Ascending aorta (tissue), 2 donors: ENCODE measurements around the gene EIF4G3. TPM values are rescaled to one million over a fixed set of nuclear protein-coding genes. Genes with fewer than 3 reads are reported as not detected.

Source experiments
- DNase-seq, 2 donors: peaks; one replicate each; pipeline ENCODE4 v3.0.0-alpha.2; 2019; ENCODE audit warnings: low spot score in 2 of 2
- H3K27ac ChIP-seq, 2 donors: fragments of 200-600 bp; sonication (generic); one replicate each; pipeline ENCODE4 v1.5.1; 2016 to 2017; ENCODE audit warnings: mild to moderate bottlenecking in 1 of 2
- H3K27me3 ChIP-seq: fragments of 200-600 bp; sonication (generic); one replicate; pipeline ENCODE4 v1.5.1; 2017
- H3K36me3 ChIP-seq, 2 donors: fragments of 200-600 bp; sonication (generic); one replicate each; pipeline ENCODE4 v1.5.1; 2016
- H3K4me1 ChIP-seq, 2 donors: fragments of 200-600 bp; sonication (generic); one replicate each; pipeline ENCODE4 v1.5.1; 2016 to 2017; ENCODE audit warnings: mild to moderate bottlenecking in 1 of 2
- H3K4me3 ChIP-seq, 2 donors: fragments of 200-600 bp; sonication (generic); one replicate each; pipeline ENCODE4 v1.5.1; 2016 to 2017; ENCODE audit warnings: mild to moderate bottlenecking in 1 of 2
- H3K9me3 ChIP-seq, 2 donors: fragments of 200-600 bp; sonication (generic); one replicate each; pipeline ENCODE4 v1.5.1; 2016
- intact Hi-C: fragments of 100-400 bp; cut with DNase I; formaldehyde crosslinking; loops from one replicate; pipeline ENCODE4 v1.15.1; 2023
- total RNA-seq: library from RNA; depleted of rRNA; stranded (reverse); fragments of >200 nt; gene quantifications from one replicate; pipeline ENCODE4 v1.1.0, GENCODE V29; 2016
- TF ChIP-seq, protein P1 (sequence below), 3 experiments: fragments of 200-600 bp in 2 of 3; fragments of 450-650 bp in 1 of 3; sonication (generic) in 2 of 3; IDR thresholded peaks; one replicate each; pipeline ENCODE4 v1.5.1; 2016 to 2019; ENCODE audit warnings: antibody characterized with exemption in 3 of 3, mild to moderate bottlenecking in 1 of 3, moderate library complexity in 1 of 3

The EIF4G3 gene
- total RNA-seq, 1 donor from 2014 or later = 33.7 TPM

DNA sequence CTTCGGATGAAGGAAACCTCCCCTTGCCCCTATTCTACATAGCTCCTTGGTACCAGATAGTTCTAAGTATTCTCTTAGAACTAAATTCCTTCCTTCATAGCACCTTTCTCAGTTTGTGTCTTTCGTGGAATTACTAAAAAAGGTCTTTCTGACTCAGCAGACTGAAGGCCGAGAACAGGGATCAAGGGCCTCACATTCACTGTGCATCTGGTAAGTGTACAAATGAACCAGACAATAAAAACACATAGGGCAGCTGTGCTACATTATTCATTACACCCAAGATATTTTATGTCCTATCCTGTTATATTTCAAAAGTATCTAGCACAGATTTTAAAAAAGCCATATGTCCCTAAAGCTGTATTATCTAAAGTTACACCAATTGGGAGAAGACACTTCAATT, 326.7 kb downstream of the EIF4G3 start:
- intact Hi-C loops = no loop called here

DNA sequence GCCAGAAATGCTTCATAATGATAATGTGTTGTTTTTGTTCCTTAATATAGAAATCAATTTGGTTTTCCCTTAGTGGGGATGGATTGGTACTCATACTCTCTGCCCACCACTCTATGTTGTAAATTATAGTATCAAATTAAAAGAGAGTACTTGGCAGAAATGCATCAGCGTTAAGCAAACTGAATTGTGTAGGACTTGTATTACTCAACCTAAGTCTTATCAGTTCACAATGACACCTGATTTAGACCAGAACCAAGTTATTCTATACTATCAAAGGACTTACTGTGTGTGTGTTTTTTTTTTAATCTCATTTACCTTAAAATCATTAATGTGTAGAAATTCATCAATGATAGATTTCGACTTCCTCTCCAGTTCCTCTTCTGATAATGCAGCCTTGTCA, 327.6 kb downstream of the EIF4G3 start:
- DNase-seq = no peak
- Histone ChIP-seq H3K27me3 (no peaks in the 10 kb centered on the region), H3K27ac (no peak overlapping the region), H3K9me3 (no peaks in the 10 kb centered on the region), H3K4me1 (no peaks in the 10 kb centered on the region), H3K36me3 (peaks cover 8 to 48% of the 10 kb centered on the region in 2 donors), H3K4me3 (no peak overlapping the region)
- TF ChIP-seq, protein P1, sequence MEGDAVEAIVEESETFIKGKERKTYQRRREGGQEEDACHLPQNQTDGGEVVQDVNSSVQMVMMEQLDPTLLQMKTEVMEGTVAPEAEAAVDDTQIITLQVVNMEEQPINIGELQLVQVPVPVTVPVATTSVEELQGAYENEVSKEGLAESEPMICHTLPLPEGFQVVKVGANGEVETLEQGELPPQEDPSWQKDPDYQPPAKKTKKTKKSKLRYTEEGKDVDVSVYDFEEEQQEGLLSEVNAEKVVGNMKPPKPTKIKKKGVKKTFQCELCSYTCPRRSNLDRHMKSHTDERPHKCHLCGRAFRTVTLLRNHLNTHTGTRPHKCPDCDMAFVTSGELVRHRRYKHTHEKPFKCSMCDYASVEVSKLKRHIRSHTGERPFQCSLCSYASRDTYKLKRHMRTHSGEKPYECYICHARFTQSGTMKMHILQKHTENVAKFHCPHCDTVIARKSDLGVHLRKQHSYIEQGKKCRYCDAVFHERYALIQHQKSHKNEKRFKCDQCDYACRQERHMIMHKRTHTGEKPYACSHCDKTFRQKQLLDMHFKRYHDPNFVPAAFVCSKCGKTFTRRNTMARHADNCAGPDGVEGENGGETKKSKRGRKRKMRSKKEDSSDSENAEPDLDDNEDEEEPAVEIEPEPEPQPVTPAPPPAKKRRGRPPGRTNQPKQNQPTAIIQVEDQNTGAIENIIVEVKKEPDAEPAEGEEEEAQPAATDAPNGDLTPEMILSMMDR (IDR thresholded peaks at IDR 0.05) = no peak
- intact Hi-C loops = no loop called here

More for the DNA sequence above, 326.7 kb downstream of the EIF4G3 start:
- peaks cover 8 to 54% of the 10 kb centered on the region in 2 donors for H3K36me3 ChIP-seq
- H3K9me3 ChIP-seq = no peaks in the 10 kb centered on the region
- H3K27ac ChIP-seq = no peak overlapping the region
- no peak for DNase-seq
- H3K27me3 ChIP-seq = no peaks in the 10 kb centered on the region
- no peaks in the 10 kb centered on the region for H3K4me1 ChIP-seq
- no peak overlapping the region for H3K4me3 ChIP-seq
- TF ChIP-seq, protein P1 (IDR thresholded peaks at IDR 0.05) = no peak

DNA sequence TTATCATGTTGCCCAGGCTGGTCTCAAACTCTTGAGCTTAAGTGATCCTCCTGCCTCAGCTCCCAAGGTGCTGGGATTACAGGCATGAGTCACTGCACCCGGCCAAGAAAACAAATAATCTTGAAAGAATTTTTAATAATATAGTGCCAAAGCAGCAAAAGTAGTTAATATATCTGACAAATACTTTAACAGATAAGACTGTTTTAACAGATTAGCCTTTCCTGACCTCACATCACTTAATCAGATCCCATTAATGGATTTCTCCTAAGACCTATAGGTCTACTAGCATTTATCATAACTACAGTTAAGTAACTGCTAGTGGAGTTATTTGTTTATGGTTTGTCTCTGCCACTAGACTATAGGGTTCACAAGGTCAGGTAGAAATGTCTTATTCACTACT, 328.5 kb downstream of the EIF4G3 start:
- Histone ChIP-seq H3K9me3 (no peaks in the 10 kb centered on the region), H3K4me1 (no peaks in the 10 kb centered on the region), H3K27ac (no peak overlapping the region), H3K4me3 (no peak overlapping the region), H3K36me3 (peaks cover 8 to 39% of the 10 kb centered on the region in 2 donors), H3K27me3 (no peaks in the 10 kb centered on the region)
- TF ChIP-seq, protein P1 (IDR thresholded peaks at IDR 0.05) = no peak
- no peak for DNase-seq
- intact Hi-C loops = no loop called here

DNA sequence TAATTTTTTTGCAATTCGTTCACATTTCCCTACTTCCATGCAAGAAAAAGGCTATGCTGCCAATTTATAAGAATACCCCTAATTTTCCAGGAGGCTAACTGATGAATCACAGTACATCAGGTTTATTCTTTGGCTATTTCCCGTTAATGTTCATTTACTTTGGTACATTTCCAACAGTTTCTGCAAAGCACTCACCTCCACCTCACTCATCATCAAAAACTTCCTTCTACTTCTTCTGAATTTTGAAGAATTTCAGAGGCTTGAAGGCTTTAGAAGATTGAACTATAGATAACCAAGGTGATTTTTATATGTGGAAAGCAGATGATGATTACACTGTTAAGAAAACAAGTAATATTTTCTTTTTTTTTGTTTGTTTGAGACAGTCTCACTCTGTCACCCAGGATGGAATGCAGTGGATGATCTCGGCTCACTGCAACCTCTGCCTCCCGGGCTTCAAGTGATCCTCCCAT, 329.1 kb downstream of the EIF4G3 start:
- H3K27ac ChIP-seq = no peak overlapping the region
- TF ChIP-seq, protein P1 (IDR thresholded peaks at IDR 0.05) = no peak
- no peaks in the 10 kb centered on the region for H3K4me1 ChIP-seq
- intact Hi-C loops = no loop called here
- peaks cover 8 to 34% of the 10 kb centered on the region in 2 donors for H3K36me3 ChIP-seq
- H3K4me3 ChIP-seq = no peak overlapping the region
- no peaks in the 10 kb centered on the region for H3K27me3 ChIP-seq
- no peak for DNase-seq
- no peaks in the 10 kb centered on the region for H3K9me3 ChIP-seq

DNA sequence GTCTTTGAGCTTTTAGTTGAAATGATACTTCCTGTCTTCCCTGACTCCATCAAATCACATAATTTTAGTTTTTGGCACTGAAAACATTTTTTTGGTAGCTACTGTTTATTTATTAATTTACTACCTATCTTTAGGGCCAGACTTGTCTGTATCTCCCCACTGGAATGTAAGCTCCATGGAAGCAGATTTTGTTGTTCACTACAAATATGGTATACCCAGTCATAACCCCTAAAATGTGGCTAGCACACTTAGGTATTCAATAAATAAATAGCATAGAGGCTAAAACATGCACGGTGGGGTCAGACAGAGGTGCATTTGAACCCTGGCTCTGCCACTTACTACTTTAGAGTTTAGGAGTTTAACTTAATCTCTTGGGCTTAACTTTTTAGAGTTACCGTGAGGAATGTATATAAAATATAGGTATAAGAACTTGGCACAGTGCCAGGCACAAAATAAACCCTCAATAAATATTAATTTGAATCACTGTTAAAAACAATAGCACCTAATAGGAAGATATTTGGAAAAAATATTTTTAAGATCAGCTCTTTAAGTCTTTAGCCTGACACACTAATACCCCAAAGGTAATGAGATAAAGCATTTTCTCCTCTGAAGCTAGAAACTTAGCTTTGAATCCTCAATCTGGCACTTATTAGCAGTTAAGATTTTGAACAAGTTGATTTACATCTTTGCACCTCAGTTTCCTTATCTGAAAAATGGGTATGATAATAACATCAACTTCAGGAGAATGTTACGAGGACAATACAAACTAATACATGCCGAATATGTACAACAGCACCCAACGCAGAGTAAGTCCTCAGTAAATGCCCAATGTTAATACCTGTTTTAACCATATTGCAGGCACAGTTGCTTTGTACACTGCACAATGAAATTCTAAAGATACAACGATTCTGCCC, 330.0 kb downstream of the EIF4G3 start:
- intact Hi-C loops = no loop called here
- Histone ChIP-seq H3K27ac (no peak overlapping the region), H3K27me3 (no peaks in the 10 kb centered on the region), H3K4me3 (no peak overlapping the region), H3K4me1 (no peaks in the 10 kb centered on the region), H3K9me3 (no peaks in the 10 kb centered on the region), H3K36me3 (peaks cover 8 to 30% of the 10 kb centered on the region in 2 donors)
- TF ChIP-seq, protein P1 (IDR thresholded peaks at IDR 0.05) = no peak
- no peak for DNase-seq
